NCI-H446 (cell line): ENCODE results near the gene SPEG.

ENCODE experiments used
- DNase-seq, 2 experiments: peaks; one replicate each; lab custom pipeline; 2025; lab: John Stamatoyannopoulos, UW

The SPEG gene

GRCh38 chr2:219533930-219534661, 99.5 kb downstream of the SPEG start:
- DNase-seq, result no peak

- no peak for DNase-seq
Observed at GRCh38 chr2:219536425-219536824, 101.8 kb downstream of the SPEG start.

- no peak for DNase-seq
Observed at GRCh38 chr2:219536967-219537366, 102.3 kb downstream of the SPEG start.

GRCh38 chr2:219537657-219538488, 103.2 kb downstream of the SPEG start:
- DNase-seq, result no peak

GRCh38 chr2:219538504-219538951, 103.9 kb downstream of the SPEG start:
- peak; percentile 51 to 74 for DNase-seq

GRCh38 chr2:219538956-219539788, 104.5 kb downstream of the SPEG start:
- DNase-seq, result no peak

- DNase-seq, result no peak
Observed at GRCh38 chr2:219539926-219540678, 105.5 kb downstream of the SPEG start.

GRCh38 chr2:219540784-219541504, 106.3 kb downstream of the SPEG start:
- no peak for DNase-seq

- DNase-seq, result peak in 1 of 2 experiments; percentile 14
Observed at GRCh38 chr2:219541611-219542180, 107.1 kb downstream of the SPEG start.

GRCh38 chr2:219542931-219543595, 108.4 kb downstream of the SPEG start:
- DNase-seq, result no peak

- DNase-seq, result peak; percentile 95 to 99
Observed at GRCh38 chr2:219543596-219544358, 109.1 kb downstream of the SPEG start, which contains the start of the genes CHPF and TMEM198. TSS of gene CHPF (minus strand) at chr2:219543809. CDS start at chr2:219543538, 271 bp downstream. TSS of gene TMEM198 (plus strand) at chr2:219544028. CDS start at chr2:219544728, 700 bp downstream.

- DNase-seq, result no peak
Observed at GRCh38 chr2:219544567-219544966, 109.9 kb downstream of the SPEG start.

- DNase-seq, result no peak
Observed at GRCh38 chr2:219545295-219545942, 110.8 kb downstream of the SPEG start.

GRCh38 chr2:219545943-219546352, 111.3 kb downstream of the SPEG start:
- DNase-seq, result no peak

GRCh38 chr2:219547621-219548020, 113.0 kb downstream of the SPEG start:
- DNase-seq, result no peak
